Astrocyte of the spinal cord (primary cell): ENCODE results near the gene TMEM114.
A peak's percentile ranks its signal among the peaks of the same experiment; 100 is the strongest.

Source experiments
- DNase-seq: peaks from one replicate; pipeline ENCODE4 v3.0.0; 2011; ENCODE audit warnings: low read depth, low spot score
- H3K4me3 ChIP-seq: 2 replicates; pipeline ENCODE4 v1.5.1; 2011; ENCODE audit warnings: low read depth, mild to moderate bottlenecking, low read length, moderate library complexity
- CTCF ChIP-seq: IDR thresholded peaks from 2 replicates; pipeline ENCODE4 v1.5.1; 2012; ENCODE audit warnings: low read depth, mild to moderate bottlenecking, low read length, inconsistent platforms
- in situ Hi-C: cut with HindIII; loops from 2 replicates; pipeline ENCODE4 v1.10.0; 2017; ENCODE audit warnings: low sequenced_read_pairs

Gene TMEM114

DNA sequence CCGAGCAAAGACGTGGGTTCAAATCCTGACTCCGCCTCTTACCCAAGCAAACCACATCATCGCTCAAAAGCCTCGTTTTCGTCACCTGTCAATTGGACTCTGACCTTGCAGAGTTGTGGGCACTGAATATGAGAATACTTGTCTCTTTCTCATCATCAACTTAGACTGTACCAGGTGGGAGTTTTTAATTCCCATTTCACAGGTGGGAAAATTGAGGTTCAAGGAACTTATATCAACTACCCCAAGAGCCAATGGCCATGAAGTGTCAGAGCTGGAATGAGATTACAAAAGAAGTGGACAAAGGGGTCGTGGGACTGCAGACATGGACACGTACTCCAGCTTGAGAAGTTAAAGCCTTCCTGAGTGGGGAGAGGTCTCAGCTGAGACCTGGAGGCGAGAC is 10.8 kb downstream of the TMEM114 start:
- no peak overlapping the region for H3K4me3 ChIP-seq
- in situ Hi-C loops = no loop called here
- no peak for DNase-seq
- TF ChIP-seq CTCF = no peak

DNA sequence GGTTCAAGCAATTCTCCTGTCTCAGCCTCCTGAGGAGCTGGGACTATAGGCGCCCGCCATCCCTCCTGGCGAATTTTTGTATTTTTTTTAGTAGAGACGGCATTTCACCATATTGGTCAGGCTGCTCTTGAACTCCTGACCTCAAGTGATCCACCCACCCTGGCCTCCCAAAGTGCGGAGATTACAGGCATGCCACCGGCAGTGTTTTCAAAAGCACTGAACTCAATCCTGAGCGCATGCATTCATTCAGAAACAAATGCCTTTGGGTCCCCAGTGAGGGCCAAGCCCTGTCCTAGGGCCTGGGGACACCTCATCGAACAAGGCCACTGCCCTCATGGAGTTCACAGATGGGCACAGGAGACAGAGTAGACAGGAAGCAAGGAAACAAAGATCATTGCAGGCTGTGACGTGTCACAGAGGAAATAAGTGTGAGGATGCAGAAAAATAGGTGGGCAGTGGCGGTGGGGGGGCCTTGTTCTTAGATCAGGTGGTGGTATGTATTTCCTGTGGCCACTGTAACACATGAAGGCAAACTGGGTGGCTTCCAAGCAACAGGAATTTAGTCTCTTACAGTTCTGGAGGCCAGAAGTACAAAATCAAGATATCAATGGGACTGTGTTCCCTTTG is 12.5 kb downstream of the TMEM114 start:
- no peak for TF ChIP-seq CTCF
- DNase-seq = no peak
- in situ Hi-C loops = no loop called here
- H3K4me3 ChIP-seq = no peak overlapping the region

DNA sequence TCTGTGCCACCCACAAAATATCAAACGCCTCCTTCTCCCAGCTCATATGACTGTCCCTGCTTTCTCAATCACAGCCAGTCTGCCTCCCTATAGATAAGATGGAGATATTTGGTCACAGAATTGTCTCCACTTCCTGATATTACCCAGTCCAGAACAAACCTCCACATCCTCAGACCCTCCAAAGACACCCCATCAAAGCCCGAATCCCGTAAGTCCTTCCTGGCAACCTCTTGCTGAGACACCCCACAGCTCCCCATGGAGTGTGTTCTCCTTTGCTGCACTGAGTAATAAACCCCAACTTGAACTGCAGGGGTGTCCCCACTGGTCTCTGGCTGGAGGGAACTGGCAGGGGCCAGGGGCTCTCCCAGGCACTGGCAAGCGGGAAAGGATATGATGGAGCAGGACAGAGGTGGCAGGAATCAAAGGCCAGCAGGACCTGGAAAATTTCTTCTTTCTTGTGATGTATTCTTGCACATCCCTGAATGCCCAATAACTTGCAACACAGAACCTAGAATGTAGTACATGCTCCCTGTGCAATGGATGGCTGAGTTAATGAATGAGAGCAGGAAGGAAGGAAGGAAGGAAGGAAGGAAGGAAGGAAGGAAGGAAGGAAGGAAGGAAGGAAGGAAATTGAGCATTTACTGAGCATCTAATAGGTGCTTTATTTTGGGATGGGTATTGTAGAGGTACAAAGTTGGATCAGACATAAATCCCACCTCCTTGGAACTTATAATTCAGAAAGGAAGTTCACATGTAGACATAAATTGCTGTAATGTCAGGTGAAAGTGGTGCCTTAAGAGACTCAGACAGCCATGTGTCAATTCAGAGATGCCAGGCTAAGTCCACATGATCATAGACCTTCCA is 13.9 kb downstream of the TMEM114 start:
- no peak for TF ChIP-seq CTCF
- in situ Hi-C loops = no loop called here
- no peak for DNase-seq
- H3K4me3 ChIP-seq = no peak overlapping the region

DNA sequence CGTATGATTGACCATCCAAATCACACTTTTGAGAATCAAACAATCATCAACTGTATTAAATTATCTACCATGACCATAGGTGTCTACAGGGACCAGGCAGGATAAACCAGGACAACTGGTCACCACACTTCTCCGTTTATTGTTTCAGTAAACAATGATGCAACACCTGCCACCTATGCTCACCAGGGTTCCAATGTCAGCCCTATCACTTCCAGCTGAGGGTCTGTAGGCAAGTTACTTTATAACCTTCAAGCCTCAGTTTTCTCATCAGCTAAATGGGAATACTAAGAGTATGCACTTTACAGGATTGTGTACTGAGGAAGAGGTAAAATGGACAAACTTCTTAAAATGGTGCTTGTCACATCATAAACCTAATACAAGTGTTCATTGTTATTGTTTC is 14.9 kb downstream of the TMEM114 start:
- TF ChIP-seq CTCF = no peak
- DNase-seq = no peak
- in situ Hi-C loops = no loop called here
- no peak overlapping the region for H3K4me3 ChIP-seq

GRCh38 chr16:8572919-8573724 is 17.2 kb downstream of the TMEM114 start:
- in situ Hi-C loops = no loop called here

More at GRCh38 chr16:8572919-8573724, 17.2 kb downstream of the TMEM114 start:
- peak; percentile 62 for DNase-seq
- no peak overlapping the region for H3K4me3 ChIP-seq
- peak; percentile 65 for TF ChIP-seq CTCF
